ENCODE data around the gene TUBA1B. TPM values are rescaled to one million over a fixed set of nuclear protein-coding genes. Genes with fewer than 3 reads are reported as not detected.
A peak's percentile ranks its signal among the peaks of the same experiment; 100 is the strongest.
"Not testable (repeated sequence)": the region's sequence is repeated elsewhere in the genome, so short reads cannot be mapped to it uniquely, and the experiment has no call there.

The TUBA1B gene
- total RNA-seq, 1 experiment from 2014 or later, result 4,028 TPM

- no peaks in the 10 kb centered on the region for H3K27me3 ChIP-seq (ENCODE audit: control insufficient read depth, insufficient read depth, low read length)
- H3K36me3 ChIP-seq (replicated peaks; ENCODE audit: control insufficient read depth, insufficient read depth, low read length), result peaks cover 12% of the 10 kb centered on the region
- no peak for DNase-seq
- no peak overlapping the region for H3K4me3 ChIP-seq (ENCODE audit: insufficient read depth, low read depth, low read length)
Observed at GRCh38 chr12:49133590-49133989, 2.4 kb upstream of the TUBA1B start.

DNA sequence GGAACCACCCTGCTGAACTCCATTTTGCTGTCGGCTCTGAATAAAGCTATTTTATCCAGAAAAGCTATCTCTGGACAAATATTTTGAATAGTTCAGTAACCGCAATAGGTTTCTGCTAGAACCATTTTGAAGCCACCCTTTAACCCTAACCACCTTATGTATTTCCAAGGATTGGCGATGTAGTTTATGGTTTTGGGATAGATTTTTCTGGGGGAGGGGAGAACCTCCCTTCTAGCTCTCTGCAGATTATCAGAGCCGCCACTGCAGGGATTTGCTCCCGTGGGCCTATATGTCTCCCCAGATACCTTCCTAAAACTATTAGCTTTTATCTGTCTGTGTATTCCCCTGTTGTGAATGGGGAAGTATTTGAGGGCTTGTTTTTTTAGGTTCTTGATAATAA lies 1.8 kb upstream of the TUBA1B start:
- Histone ChIP-seq H3K36me3 (replicated peaks; ENCODE audit: control insufficient read depth, insufficient read depth, low read length) (peaks cover 14% of the 10 kb centered on the region), H3K4me3 (ENCODE audit: insufficient read depth, low read depth, low read length) (no peak overlapping the region), H3K27me3 (ENCODE audit: control insufficient read depth, insufficient read depth, low read length) (no peaks in the 10 kb centered on the region)
- DNase-seq, result no peak

GRCh38 chr12:49131894-49132461 lies 783 bp upstream of the TUBA1B start:
- H3K27me3 ChIP-seq (ENCODE audit: control insufficient read depth, insufficient read depth, low read length), result no peaks in the 10 kb centered on the region
- DNase-seq, result no peak
- H3K36me3 ChIP-seq (replicated peaks; ENCODE audit: control insufficient read depth, insufficient read depth, low read length), result peaks cover 18% of the 10 kb centered on the region
- peak overlapping the region; percentile 54 for H3K4me3 ChIP-seq (ENCODE audit: insufficient read depth, low read depth, low read length)

DNA sequence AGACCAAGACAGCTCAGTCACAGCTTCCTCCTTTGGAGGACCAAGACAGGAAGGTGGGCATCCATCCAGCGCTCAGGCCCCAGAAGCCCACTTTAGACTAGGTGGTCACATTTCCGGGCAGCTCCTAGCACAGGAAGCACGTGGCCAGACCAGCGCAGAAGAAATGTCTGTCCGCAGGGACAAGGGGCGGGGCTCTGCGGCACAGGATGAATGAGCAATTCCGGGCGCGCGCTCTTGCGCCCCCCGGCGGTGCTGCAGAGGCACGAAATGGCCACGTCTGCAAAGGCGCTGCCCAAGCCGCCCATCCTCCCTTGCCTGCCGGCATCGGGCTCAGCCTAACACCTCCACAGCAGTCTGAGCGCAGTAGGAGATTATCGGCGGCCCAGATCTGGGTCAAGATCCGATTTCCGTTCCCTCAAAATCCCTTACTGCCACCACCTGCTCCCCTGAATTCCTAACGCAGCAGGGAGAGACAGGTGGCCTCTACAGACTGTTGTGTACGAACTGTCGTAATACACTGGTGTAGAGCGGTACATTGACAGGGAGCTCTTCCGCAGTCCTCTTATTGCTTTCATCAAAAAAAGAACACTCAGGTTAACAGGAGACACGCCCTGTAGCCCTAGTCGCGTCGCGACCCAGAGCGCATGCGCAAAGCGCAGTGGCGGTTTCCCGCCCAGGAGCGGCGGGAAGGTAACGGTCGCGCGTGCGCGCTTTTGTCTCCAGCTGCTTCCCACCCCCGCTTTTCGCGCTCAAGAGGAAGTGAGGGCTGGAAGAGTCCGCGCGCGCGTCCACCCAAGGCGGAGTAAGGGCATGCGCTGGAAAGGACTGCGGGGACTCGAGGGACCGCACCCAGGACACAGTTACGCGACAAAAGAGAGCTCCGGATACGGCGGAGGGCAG lies 794 bp downstream of the TUBA1B start:
- peak overlapping the region; percentile 99 for H3K4me3 ChIP-seq (ENCODE audit: insufficient read depth, low read depth, low read length)
- H3K27me3 ChIP-seq (ENCODE audit: control insufficient read depth, insufficient read depth, low read length), result no peaks in the 10 kb centered on the region
- H3K36me3 ChIP-seq (replicated peaks; ENCODE audit: control insufficient read depth, insufficient read depth, low read length), result peaks cover 18% of the 10 kb centered on the region
- peak; percentile 91 for DNase-seq

- Histone ChIP-seq H3K27me3 (ENCODE audit: control insufficient read depth, insufficient read depth, low read length) (no peaks in the 10 kb centered on the region), H3K4me3 (ENCODE audit: insufficient read depth, low read depth, low read length) (peak overlapping the region; percentile 99), H3K36me3 (replicated peaks; ENCODE audit: control insufficient read depth, insufficient read depth, low read length) (peaks cover 18% of the 10 kb centered on the region)
- DNase-seq, result no peak
Observed at GRCh38 chr12:49129332-49130150, 1.7 kb downstream of the TUBA1B start.

GRCh38 chr12:49127971-49128370 lies 3.2 kb downstream of the TUBA1B start:
- not testable (repeated sequence) for H3K27me3 ChIP-seq (ENCODE audit: control insufficient read depth, insufficient read depth, low read length); DNase-seq; H3K4me3 ChIP-seq (ENCODE audit: insufficient read depth, low read depth, low read length)
- peaks cover 18% of the 10 kb centered on the region for H3K36me3 ChIP-seq (replicated peaks; ENCODE audit: control insufficient read depth, insufficient read depth, low read length)

DNA sequence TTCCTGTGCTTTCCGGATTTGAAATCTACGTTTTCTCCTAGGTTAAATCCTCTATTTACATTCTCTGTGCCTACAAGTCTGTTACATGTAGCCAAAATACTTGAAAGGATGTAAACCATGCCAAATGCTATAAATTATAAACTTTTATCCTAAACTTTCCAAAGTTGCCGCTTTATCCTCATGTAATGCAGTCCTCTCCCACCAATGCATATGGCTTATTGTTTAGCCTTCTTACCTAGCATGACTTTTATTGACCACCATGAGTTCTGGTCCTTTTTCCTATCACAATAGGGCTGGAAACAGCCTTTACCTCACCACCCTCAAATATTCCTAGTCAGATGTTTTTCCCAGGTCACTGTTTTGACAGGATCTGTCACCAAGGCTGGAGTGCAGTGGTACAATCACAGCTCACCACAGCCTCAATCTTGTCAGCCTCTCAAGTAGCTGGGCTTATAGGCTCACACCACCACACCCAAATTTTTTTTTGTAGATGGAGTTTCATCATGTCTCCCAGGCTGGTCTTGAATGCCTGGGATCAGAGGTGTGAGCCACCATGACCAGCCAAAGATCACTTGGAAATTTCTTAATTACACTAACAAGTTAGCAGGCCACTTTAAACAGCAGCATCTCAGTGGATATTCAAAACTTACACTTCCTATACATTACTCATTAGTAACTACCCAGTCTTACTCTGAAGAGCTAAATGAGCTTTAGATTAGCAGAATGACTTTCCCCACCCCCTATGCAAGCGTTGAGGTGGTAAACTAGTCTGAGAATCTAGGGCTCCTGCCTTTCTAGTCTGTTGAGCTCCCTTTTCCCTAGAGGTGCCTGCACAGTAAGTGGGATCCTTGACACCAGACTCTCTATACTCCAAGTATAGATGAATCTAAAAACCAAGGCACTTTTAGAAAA lies 4.1 kb downstream of the TUBA1B start:
- Histone ChIP-seq H3K36me3 (replicated peaks; ENCODE audit: control insufficient read depth, insufficient read depth, low read length) (peaks cover 18% of the 10 kb centered on the region), H3K27me3 (ENCODE audit: control insufficient read depth, insufficient read depth, low read length) (no peaks in the 10 kb centered on the region), H3K4me3 (ENCODE audit: insufficient read depth, low read depth, low read length) (no peak overlapping the region)
- no peak for DNase-seq

DNA sequence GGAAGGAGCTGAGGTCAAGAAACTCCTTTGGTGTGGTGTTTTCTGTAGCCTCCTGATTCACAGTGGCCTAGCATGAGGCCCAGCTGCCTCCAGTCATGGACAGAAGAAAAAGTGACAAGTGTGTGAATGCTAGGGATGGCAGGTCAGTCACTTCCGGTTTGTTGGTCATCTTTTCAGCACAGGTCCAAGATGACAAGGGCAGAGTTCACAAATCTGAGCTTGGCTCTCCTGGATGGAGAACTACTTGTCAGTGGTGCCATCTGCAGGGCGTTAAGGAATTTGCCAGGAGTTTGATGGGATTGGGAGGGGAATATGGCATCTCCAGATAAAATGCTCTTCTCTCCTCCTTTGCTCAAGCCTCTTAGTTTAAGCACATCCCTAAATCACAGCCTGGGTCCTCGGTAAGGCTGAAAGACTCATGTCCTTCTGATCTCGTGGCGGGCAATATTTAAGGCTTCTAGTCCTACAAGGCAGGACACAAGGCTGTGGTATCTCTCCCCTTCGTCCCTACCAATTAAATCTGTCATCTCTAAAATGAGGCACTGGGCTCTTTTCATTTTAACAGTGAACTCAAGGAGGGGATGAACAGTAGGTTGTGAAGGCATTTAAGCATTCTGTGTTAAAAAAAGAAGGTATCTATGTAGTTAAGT lies 10.0 kb downstream of the TUBA1B start:
- H3K4me3 ChIP-seq (ENCODE audit: insufficient read depth, low read depth, low read length), result no peak overlapping the region
- peak; percentile 87 for DNase-seq
- no peaks in the 10 kb centered on the region for H3K36me3 ChIP-seq (replicated peaks; ENCODE audit: control insufficient read depth, insufficient read depth, low read length)
- no peaks in the 10 kb centered on the region for H3K27me3 ChIP-seq (ENCODE audit: control insufficient read depth, insufficient read depth, low read length)

DNA sequence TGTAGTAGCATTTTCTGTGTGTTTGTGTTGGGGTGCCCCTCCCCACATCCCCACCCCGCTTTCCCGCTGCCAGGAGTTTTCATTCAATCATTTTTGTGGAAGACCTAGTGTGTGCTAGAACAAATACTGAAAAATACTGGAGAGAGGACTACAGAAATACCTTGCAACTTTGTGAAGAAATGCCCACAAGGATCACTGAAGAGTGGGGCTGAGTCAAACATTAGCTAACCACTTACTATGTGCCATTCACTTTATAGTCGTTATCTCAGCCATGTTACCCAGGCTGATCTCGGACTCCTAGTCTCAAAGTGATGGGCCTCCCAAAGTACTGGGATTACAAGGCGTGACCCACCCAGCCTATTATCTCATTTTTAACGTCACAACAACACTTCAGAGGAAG lies 20.0 kb downstream of the TUBA1B start:
- no peak for DNase-seq
- Histone ChIP-seq H3K36me3 (replicated peaks; ENCODE audit: control insufficient read depth, insufficient read depth, low read length) (peaks cover 2% of the 10 kb centered on the region), H3K27me3 (ENCODE audit: control insufficient read depth, insufficient read depth, low read length) (no peaks in the 10 kb centered on the region), H3K4me3 (ENCODE audit: insufficient read depth, low read depth, low read length) (peak overlapping the region; percentile 92)

GRCh38 chr12:49110464-49111155 lies 20.6 kb downstream of the TUBA1B start, which contains the start of gene LMBR1L:
LMBR1L (minus strand) TSS chr12:49110847; CDS start chr12:49110555, 292 bp downstream.
- Histone ChIP-seq H3K36me3 (replicated peaks; ENCODE audit: control insufficient read depth, insufficient read depth, low read length) (peaks cover 4% of the 10 kb centered on the region), H3K4me3 (ENCODE audit: insufficient read depth, low read depth, low read length) (peak within 1 kb of the TSS; percentile 92), H3K27me3 (ENCODE audit: control insufficient read depth, insufficient read depth, low read length) (no peaks in the 10 kb centered on the region)
- peak; percentile 99 for DNase-seq

DNA sequence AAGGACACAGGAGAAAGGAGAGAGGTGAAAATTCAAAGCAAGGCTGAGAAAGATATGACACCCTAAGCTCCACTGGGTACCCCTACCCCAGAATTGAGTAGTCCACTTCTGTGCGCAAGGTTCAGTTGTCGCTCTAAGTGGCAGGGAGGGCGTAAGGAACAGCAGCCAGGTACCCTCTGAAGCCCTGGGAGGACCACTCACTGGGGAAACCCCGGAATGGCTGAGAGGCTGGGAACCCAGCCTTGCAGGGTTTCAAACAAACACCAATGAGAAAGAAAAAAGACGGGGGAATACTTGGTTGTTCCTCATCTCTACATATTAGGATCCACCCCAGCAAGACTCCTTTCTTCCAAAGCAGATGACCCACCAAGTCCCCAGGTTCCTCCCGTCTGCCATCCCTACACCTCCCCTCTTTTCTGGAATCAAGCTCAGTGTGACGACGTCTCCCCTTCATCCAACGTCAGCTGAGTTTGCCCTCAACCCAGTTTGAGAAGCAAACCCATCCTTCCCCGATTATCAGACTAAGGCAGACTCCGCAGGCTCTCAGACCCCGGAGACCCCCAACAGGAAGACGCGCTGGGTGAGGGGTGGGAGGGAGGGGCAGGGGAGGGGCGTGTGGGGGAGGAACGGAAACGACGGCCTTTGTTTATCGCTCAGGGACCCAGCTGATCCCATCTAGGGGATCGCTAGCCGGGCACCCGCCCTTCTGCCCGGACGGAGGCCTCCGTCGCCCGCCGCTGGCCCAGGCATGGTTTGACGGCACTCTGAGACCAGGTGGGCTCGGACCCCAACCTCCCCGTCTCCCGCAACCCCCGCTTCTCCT lies 21.3 kb downstream of the TUBA1B start:
- Histone ChIP-seq H3K36me3 (replicated peaks; ENCODE audit: control insufficient read depth, insufficient read depth, low read length) (peaks cover 4% of the 10 kb centered on the region), H3K27me3 (ENCODE audit: control insufficient read depth, insufficient read depth, low read length) (no peaks in the 10 kb centered on the region), H3K4me3 (ENCODE audit: insufficient read depth, low read depth, low read length) (peak overlapping the region; percentile 92)
- peak; percentile 88 for DNase-seq

DNA sequence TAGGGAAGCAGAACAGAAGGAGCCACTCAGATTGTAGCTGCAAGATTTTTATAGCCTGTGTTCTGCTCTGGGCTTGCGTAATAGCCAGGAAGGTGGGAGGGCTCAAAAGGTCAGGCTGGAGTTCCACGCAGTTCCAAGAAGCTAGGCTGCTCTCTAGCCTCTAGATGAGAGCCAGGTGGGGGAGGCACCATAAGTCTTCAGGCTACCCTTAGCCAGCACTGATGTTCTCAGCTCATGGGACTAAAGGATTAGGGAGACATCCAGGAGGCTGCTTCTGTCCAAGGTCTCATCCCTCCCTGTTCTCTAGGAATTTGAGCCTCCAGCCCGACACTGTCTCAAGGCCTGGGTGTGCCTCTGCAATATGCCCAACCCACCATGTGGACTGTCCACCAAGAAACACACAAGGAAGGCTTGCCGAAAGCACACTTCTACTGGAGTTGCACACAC lies 22.2 kb downstream of the TUBA1B start:
- Histone ChIP-seq H3K4me3 (ENCODE audit: insufficient read depth, low read depth, low read length) (no peak overlapping the region), H3K27me3 (ENCODE audit: control insufficient read depth, insufficient read depth, low read length) (no peaks in the 10 kb centered on the region), H3K36me3 (replicated peaks; ENCODE audit: control insufficient read depth, insufficient read depth, low read length) (peaks cover 6% of the 10 kb centered on the region)
- no peak for DNase-seq
